Naive thymus-derived CD4-positive, alpha-beta T cell (primary cell): Measurements from ENCODE around the gene POMGNT2. TPM values are rescaled to one million over a fixed set of nuclear protein-coding genes. Genes with fewer than 3 reads are reported as not detected.

ENCODE experiments used
- ATAC-seq: fragments of 150-1000 bp; cut with Tn5 transposase; 2 replicates; pipeline ENCODE4 v1.10.0; 2021; ENCODE audit warnings: mild to moderate bottlenecking, moderate library complexity
- CTCF ChIA-PET: fragments of 350-600 bp; sonication (Branson Sonifier 250); formaldehyde crosslinking; loops from one replicate; lab custom pipeline; 2021; ENCODE audit warnings: antibody characterized with exemption; lab: Charles Lee
- POLR2A ChIA-PET: fragments of 350-600 bp; sonication (Branson Sonifier 250); formaldehyde crosslinking; loops from one replicate; lab custom pipeline; 2021; ENCODE audit warnings: antibody characterized with exemption, inconsistent platforms; lab: Charles Lee
- DNase-seq, 9 donors: peaks; one replicate each; pipeline versions ENCODE4 v3.0.0 to v3.0.0-alpha.2; 2020 to 2022; ENCODE audit warnings: mixed read lengths in 1 of 9
- H3K27ac ChIP-seq: one replicate; pipeline ENCODE4 v1.7.0; 2013; ENCODE audit warnings: mild to moderate bottlenecking, low read depth, low read length, moderate library complexity
- H3K27me3 ChIP-seq, 2 donors: one replicate each; pipeline ENCODE4 v1.7.0; 2013; ENCODE audit warnings: low read length in 2 of 2, mild to moderate bottlenecking in 2 of 2, moderate library complexity in 2 of 2; ENCODE audit not compliant: control insufficient read depth in 2 of 2, insufficient read depth in 2 of 2
- H3K36me3 ChIP-seq, 3 experiments: 1 replicate in 2 of 3; 2 replicates in 1 of 3; pipeline ENCODE4 v1.7.0; 2013; ENCODE audit warnings: low read length in 3 of 3, mild to moderate bottlenecking in 3 of 3, moderate library complexity in 1 of 3; ENCODE audit not compliant: insufficient read depth in 3 of 3, control insufficient read depth in 2 of 3
- H3K4me1 ChIP-seq, 2 donors: one replicate each; pipeline ENCODE4 v1.7.0; 2013; ENCODE audit warnings: low read length in 2 of 2, mild to moderate bottlenecking in 2 of 2, moderate library complexity in 1 of 2; ENCODE audit not compliant: control insufficient read depth in 2 of 2, insufficient read depth in 2 of 2
- H3K4me3 ChIP-seq: 2 replicates; pipeline ENCODE4 v1.7.0; 2013; ENCODE audit warnings: mild to moderate bottlenecking, low read length
- H3K9me3 ChIP-seq, 3 experiments: 1 replicate in 2 of 3; 2 replicates in 1 of 3; pipeline ENCODE4 v1.7.0; 2013; ENCODE audit warnings: low read length in 3 of 3; ENCODE audit not compliant: control insufficient read depth in 2 of 3
- H3K27ac Mint-ChIP-seq, 9 donors: one replicate each; pipeline ENCODE4 v1.8.0; 2020 to 2022; ENCODE audit warnings: mixed read lengths in 9 of 9, mild to moderate bottlenecking in 8 of 9, moderate library complexity in 5 of 9, inconsistent platforms in 2 of 9
- H3K27me3 Mint-ChIP-seq, 5 donors: one replicate each; pipeline ENCODE4 v1.8.0; 2021 to 2022; ENCODE audit warnings: mixed read lengths in 5 of 5, mild to moderate bottlenecking in 1 of 5
- H3K36me3 Mint-ChIP-seq, 5 donors: one replicate each; pipeline ENCODE4 v1.8.0; 2020 to 2022; ENCODE audit warnings: mixed read lengths in 5 of 5, mild to moderate bottlenecking in 3 of 5, inconsistent platforms in 1 of 5
- H3K4me1 Mint-ChIP-seq, 7 donors: one replicate each; pipeline ENCODE4 v1.8.0; 2020 to 2022; ENCODE audit warnings: mixed read lengths in 7 of 7, mild to moderate bottlenecking in 3 of 7, inconsistent platforms in 1 of 7
- H3K4me3 Mint-ChIP-seq, 10 donors: one replicate each; pipeline ENCODE4 v1.8.0; 2020 to 2022; ENCODE audit warnings: mild to moderate bottlenecking in 10 of 10, mixed read lengths in 10 of 10, moderate library complexity in 6 of 10, inconsistent platforms in 2 of 10
- H3K9me3 Mint-ChIP-seq, 11 donors: one replicate each; pipeline ENCODE4 v1.8.0; 2020 to 2022; ENCODE audit warnings: mixed read lengths in 11 of 11, mild to moderate bottlenecking in 4 of 11, inconsistent platforms in 1 of 11, moderate library complexity in 1 of 11
- intact Hi-C, 2 donors: fragments of 100-400 bp; cut with micrococcal nuclease; formaldehyde crosslinking; loops; one replicate each; pipeline ENCODE4 v1.15.1; 2023
- polyA plus RNA-seq, 2 donors: library from polyadenylated mRNA; unstranded; fragments of 300-500 nt; fragmentation: Illumina TruSeq; gene quantifications; one replicate each; pipeline ENCODE4 v1.2.3, GENCODE V29; 2021
- total RNA-seq, 6 experiments: library from RNA in 5 of 6; stranded (reverse) in 5 of 6; gene quantifications; 1 replicate in 5 of 6; 2 replicates in 1 of 6; pipeline ENCODE4 v1.2.3 and lab custom pipeline; 2021 to 2026

Gene POMGNT2
- total and polyA plus RNA-seq, 7 experiments from 2014 or later: 3.5 to 11.0 (median 7.3) TPM

DNA sequence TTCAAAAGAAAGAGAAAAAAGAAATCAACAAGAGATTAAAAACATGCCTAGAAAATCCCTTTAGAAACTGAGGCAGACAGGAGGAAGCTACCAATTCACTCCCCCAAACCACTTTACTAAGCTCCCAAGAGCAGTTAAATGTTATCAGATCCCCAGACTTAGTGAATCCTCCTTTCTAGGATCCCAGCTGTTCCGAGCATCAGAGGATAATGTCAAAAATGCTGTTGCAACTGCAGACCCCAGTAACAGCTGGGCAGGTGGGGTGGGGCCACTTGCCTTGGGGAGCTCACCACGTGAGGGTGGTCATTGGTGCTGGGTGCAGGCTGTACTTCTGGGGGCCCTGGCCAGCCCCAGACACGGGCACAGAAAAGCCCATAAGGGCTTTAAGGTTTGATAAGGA, 9.1 kb downstream of the POMGNT2 start:
- Histone ChIP-seq H3K4me1 (no peaks in the 10 kb centered on the region), H3K36me3 (no peaks in the 10 kb centered on the region), H3K27me3 (no peaks in the 10 kb centered on the region), H3K4me3 (no peak overlapping the region), H3K27ac (no peak overlapping the region), H3K9me3 (no peaks in the 10 kb centered on the region)
- Mint-ChIP-seq H3K27me3 (peaks cover 0 to 2% (median 0%) of the 10 kb centered on the region in 5 donors), H3K36me3 (peaks cover 0 to 19% (median 0%) of the 10 kb centered on the region in 5 donors), H3K4me1 (peaks cover 0 to 34% (median 18%) of the 10 kb centered on the region in 7 donors), H3K9me3 (no peaks in the 10 kb centered on the region), H3K27ac (no peak overlapping the region), H3K4me3 (no peak overlapping the region)
- ChIA-PET POLR2A (interaction anchor here (1.0 to 1.6 kb wide), 2 partner anchors 9 to 380 kb away, joined by 3 to 5 read pairs; partner anchors contain the start of gene POMGNT2), CTCF (interaction anchor here (1.3 kb wide), 1 partner anchor 9 kb away, joined by 4 read pairs; no protein-coding TSS in a partner anchor)
- DNase-seq: no peak
- intact Hi-C loops: no loop called here
- no peak for ATAC-seq

DNA sequence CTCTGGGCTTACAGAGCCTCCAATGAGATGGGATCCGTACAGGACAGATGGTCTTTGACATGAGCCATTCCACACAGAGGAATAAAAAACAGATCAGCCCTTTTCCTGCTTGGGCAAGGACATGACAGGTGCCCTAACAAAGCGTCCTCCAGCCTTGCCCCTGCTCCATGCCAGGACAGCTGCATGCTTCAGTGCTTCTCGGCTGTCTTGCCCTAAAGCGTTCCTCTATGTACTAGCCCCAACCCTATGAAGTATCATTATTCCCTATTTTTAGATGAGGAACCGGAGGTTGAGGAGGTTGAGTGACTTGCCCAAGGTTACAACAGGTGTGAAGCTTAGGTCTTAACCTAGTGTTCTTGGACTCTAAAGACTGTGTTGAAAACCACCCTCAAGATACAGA, 10.5 kb downstream of the POMGNT2 start:
- no peak overlapping the region for H3K4me3 ChIP-seq
- no peak overlapping the region for H3K27ac ChIP-seq
- Mint-ChIP-seq H3K27ac (peak overlapping the region in 1 of 9 donors; percentile 23), H3K27me3 (peaks cover 0 to 2% (median 0%) of the 10 kb centered on the region in 5 donors), H3K4me1 (peaks cover 0 to 30% (median 23%) of the 10 kb centered on the region in 7 donors), H3K9me3 (no peaks in the 10 kb centered on the region), H3K36me3 (peaks cover 0 to 20% (median 0%) of the 10 kb centered on the region in 5 donors), H3K4me3 (no peak overlapping the region)
- H3K27me3 ChIP-seq: no peaks in the 10 kb centered on the region
- no peaks in the 10 kb centered on the region for H3K9me3 ChIP-seq
- H3K36me3 ChIP-seq: no peaks in the 10 kb centered on the region
- intact Hi-C loops: no loop called here
- POLR2A ChIA-PET: no interaction called here
- DNase-seq: no peak
- H3K4me1 ChIP-seq: no peaks in the 10 kb centered on the region
- no peak for ATAC-seq
- CTCF ChIA-PET: no interaction called here

DNA sequence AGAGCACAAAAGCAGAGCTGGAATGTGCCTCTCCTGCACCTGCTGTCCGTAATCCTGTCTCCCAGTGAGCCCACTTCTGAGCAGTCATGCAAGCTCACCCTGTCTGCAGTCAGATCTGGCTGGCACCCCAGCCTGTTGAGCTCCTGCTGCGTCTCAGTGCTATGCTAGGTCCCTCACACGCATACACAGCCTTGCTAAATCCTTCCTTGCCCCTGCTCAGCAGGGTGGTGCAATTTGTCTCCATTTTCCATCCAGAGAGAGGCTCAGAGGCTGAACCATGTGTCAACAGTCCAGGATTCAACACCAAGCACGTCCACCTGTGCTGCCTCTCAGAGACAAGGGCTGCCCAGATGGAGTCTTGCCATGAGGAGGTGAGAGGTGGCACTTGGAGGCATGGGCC, 11.0 kb downstream of the POMGNT2 start:
- ChIA-PET POLR2A (no interaction called here), CTCF (no interaction called here)
- no peaks in the 10 kb centered on the region for H3K36me3 ChIP-seq
- H3K36me3 Mint-ChIP-seq: peaks cover 0 to 22% (median 0%) of the 10 kb centered on the region in 5 donors
- H3K27me3 Mint-ChIP-seq: peaks cover 0 to 2% (median 0%) of the 10 kb centered on the region in 5 donors
- DNase-seq: no peak
- H3K9me3 Mint-ChIP-seq: no peaks in the 10 kb centered on the region
- intact Hi-C loops: no loop called here
- peaks cover 0 to 31% (median 27%) of the 10 kb centered on the region in 7 donors for H3K4me1 Mint-ChIP-seq
- no peaks in the 10 kb centered on the region for H3K9me3 ChIP-seq
- no peak overlapping the region for H3K4me3 ChIP-seq
- no peaks in the 10 kb centered on the region for H3K4me1 ChIP-seq
- ATAC-seq: no peak
- H3K27ac ChIP-seq: no peak overlapping the region
- H3K27ac Mint-ChIP-seq: peak overlapping the region in 1 of 9 donors; percentile 67
- no peaks in the 10 kb centered on the region for H3K27me3 ChIP-seq
- H3K4me3 Mint-ChIP-seq: no peak overlapping the region

DNA sequence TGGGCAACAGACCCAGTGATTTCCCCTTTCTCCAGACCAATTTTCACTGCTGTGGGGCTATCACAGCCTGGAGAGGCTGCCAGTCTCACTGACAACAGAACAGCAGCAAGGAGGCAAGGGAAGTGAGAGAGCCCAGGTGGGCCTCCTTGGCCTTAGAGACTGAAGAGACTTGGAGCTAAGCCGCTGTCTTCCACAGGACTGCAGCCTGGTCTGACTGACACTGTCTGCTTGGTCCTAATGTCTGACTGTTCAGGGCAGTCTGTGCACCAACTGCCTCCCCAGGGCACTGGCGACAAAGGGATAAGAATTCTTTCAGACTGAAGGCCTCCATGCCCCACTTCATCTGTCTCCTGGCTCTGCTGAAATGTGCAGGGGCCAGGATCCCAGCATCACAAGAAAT, 11.5 kb downstream of the POMGNT2 start:
- DNase-seq (no peak), ATAC-seq (no peak)
- Mint-ChIP-seq H3K9me3 (no peaks in the 10 kb centered on the region), H3K4me1 (peaks cover 0 to 31% (median 27%) of the 10 kb centered on the region in 7 donors), H3K27ac (no peak overlapping the region), H3K36me3 (peaks cover 0 to 22% (median 0%) of the 10 kb centered on the region in 5 donors), H3K27me3 (peaks cover 0 to 2% (median 0%) of the 10 kb centered on the region in 5 donors), H3K4me3 (no peak overlapping the region)
- Histone ChIP-seq H3K27me3 (no peaks in the 10 kb centered on the region), H3K27ac (no peak overlapping the region), H3K4me1 (no peaks in the 10 kb centered on the region), H3K36me3 (no peaks in the 10 kb centered on the region), H3K9me3 (no peaks in the 10 kb centered on the region), H3K4me3 (no peak overlapping the region)
- ChIA-PET CTCF (no interaction called here), POLR2A (no interaction called here)
- intact Hi-C loops: no loop called here

DNA sequence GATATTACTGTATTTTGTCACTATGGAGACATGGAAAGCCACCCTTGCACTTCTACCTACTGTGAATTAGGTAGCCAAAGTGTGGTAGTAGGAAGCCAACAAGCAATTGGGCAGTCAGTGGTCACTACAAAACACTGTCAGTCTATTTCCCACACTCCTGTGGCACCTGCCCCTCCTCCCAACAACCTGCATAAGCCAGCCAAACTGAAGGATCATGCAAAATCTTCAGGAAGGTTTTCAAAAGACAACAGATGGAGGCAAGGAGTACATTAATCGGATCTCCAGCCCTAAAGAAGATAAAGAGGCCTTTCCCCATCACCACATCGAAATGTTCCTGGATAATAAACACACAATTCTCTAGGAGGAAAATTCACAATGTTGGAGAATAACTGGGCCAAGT, 11.9 kb downstream of the POMGNT2 start:
- ATAC-seq: no peak

DNA sequence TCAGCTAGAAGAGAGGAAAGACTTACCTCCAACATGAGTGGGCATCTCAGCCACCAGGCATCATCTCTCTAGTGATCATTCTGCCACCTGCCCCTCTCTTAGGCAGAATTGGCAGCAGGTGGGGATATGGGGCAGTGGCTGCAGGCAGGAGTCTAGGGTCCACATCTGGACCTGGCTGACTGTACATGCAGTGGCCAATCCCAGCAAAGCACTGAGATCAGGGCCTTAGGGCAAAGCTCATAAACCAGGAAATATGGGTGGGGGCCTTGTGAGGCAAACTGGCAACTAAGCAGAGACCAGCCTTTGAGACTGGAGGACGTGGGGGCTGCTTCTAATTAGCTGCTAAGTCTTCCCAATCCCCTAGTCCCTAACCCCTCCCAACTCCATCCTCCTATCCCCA, 12.9 kb downstream of the POMGNT2 start:
- DNase-seq (no peak), ATAC-seq (no peak)
- intact Hi-C loops: no loop called here
- no peaks in the 10 kb centered on the region for H3K27me3 ChIP-seq
- Mint-ChIP-seq H3K9me3 (no peaks in the 10 kb centered on the region), H3K27ac (peak overlapping the region in 1 of 9 donors; percentile 8), H3K36me3 (peaks cover 0 to 21% (median 3%) of the 10 kb centered on the region in 5 donors), H3K4me1 (peaks cover 0 to 27% (median 20%) of the 10 kb centered on the region in 7 donors), H3K4me3 (no peak overlapping the region), H3K27me3 (peaks cover 0 to 2% (median 0%) of the 10 kb centered on the region in 5 donors)
- no peak overlapping the region for H3K4me3 ChIP-seq
- H3K27ac ChIP-seq: no peak overlapping the region
- no peaks in the 10 kb centered on the region for H3K4me1 ChIP-seq
- no peaks in the 10 kb centered on the region for H3K9me3 ChIP-seq
- ChIA-PET POLR2A (no interaction called here), CTCF (no interaction called here)
- no peaks in the 10 kb centered on the region for H3K36me3 ChIP-seq

More for the DNA sequence above, 11.9 kb downstream of the POMGNT2 start:
- Histone ChIP-seq H3K27me3 (no peaks in the 10 kb centered on the region), H3K4me1 (no peaks in the 10 kb centered on the region), H3K36me3 (no peaks in the 10 kb centered on the region), H3K4me3 (no peak overlapping the region), H3K9me3 (no peaks in the 10 kb centered on the region), H3K27ac (no peak overlapping the region)
- DNase-seq: no peak
- Mint-ChIP-seq H3K36me3 (peaks cover 0 to 22% (median 3%) of the 10 kb centered on the region in 5 donors), H3K27ac (no peak overlapping the region), H3K9me3 (no peaks in the 10 kb centered on the region), H3K4me1 (peaks cover 0 to 31% (median 26%) of the 10 kb centered on the region in 7 donors), H3K4me3 (no peak overlapping the region), H3K27me3 (peaks cover 0 to 2% (median 0%) of the 10 kb centered on the region in 5 donors)
- intact Hi-C loops: no loop called here
- CTCF ChIA-PET: no interaction called here
- POLR2A ChIA-PET: no interaction called here

DNA sequence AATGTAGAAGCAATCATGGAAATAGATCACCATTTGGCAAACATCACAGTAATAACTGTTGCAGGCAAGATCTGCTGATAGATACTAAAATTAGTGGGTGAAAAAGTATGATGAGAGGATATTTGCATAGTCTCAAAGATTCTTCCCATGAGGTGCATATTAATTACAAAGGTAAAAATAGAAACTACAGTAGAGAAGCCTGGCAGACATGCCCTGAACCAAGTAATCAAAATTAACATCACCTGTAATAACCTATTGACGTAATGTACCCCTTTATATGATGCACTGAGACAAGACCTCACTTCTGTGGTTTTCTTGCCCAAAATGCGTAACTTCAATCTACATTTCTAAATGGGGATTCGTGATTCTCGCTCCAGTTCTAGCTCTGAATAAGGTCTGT, 14.4 kb downstream of the POMGNT2 start:
- peaks cover 0 to 2% (median 0%) of the 10 kb centered on the region in 5 donors for H3K27me3 Mint-ChIP-seq
- ChIA-PET CTCF (interaction anchor here (1.6 kb wide), 1 partner anchor 130 kb away, joined by 7 read pairs; no protein-coding TSS in a partner anchor), POLR2A (no interaction called here)
- Histone ChIP-seq H3K27ac (no peak overlapping the region), H3K4me1 (no peaks in the 10 kb centered on the region), H3K36me3 (no peaks in the 10 kb centered on the region), H3K4me3 (no peak overlapping the region), H3K27me3 (no peaks in the 10 kb centered on the region), H3K9me3 (no peaks in the 10 kb centered on the region)
- DNase-seq (no peak), ATAC-seq (no peak)
- intact Hi-C loops: no loop called here
- no peak overlapping the region for H3K4me3 Mint-ChIP-seq
- H3K27ac Mint-ChIP-seq: no peak overlapping the region
- no peaks in the 10 kb centered on the region for H3K9me3 Mint-ChIP-seq
- peaks cover 2 to 30% (median 20%) of the 10 kb centered on the region in 7 donors for H3K4me1 Mint-ChIP-seq
- H3K36me3 Mint-ChIP-seq: peaks cover 0 to 16% (median 3%) of the 10 kb centered on the region in 5 donors
